Measurements from ENCODE around the gene PDSS2. TPM values are rescaled to one million over a fixed set of nuclear protein-coding genes. Genes with fewer than 3 reads are reported as not detected.

Gene PDSS2
- total RNA-seq, 1 experiment from 2014 or later: 12.1 TPM

DNA sequence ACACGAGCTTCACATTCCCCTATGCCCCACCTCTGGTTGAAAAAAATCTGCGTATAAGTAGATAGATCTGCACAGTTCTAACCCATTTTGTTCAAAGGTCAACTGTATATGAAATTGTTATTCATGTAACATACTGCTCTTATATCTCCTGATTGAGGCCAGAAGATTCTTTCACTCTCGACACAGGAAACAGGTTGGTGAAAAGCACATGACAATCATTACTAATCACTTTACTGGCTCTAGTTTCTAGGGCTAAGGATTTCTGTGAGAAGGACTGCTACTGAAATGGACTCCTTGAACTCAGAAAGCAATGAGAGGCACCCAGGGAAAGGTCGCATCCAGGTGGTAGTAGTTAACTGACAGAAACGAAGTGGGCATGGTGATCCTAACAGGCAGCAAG, 21.7 kb downstream of the PDSS2 start:
- Histone ChIP-seq H3K23me2 (ENCODE audit: insufficient read length, low read depth, low read length, poor library complexity, severe bottlenecking) (no peaks in the 10 kb centered on the region), H3K14ac (ENCODE audit: insufficient read depth, low read length) (no peak overlapping the region), H2AK5ac (ENCODE audit: insufficient read length, low read length) (no peak overlapping the region), H3T11ph (ENCODE audit: low read length) (no peak overlapping the region), H2BK12ac (ENCODE audit: insufficient read length, low read depth, low read length) (no peak overlapping the region), H4K5ac (ENCODE audit: insufficient read length, low read depth, low read length) (no peak overlapping the region), H2BK5ac (ENCODE audit: insufficient read length, low read length) (no peak overlapping the region), H3K27ac (ENCODE audit: insufficient read length, low read depth, low read length) (no peak overlapping the region), H3K56ac (ENCODE audit: insufficient read length, low read depth, low read length) (no peak overlapping the region), H4K8ac (replicated peaks; ENCODE audit: insufficient read length, low read depth, low read length) (no peak overlapping the region), H3K4me1 (ENCODE audit: insufficient read depth, low read length) (no peaks in the 10 kb centered on the region), H3K27me3 (ENCODE audit: insufficient read depth, low read length) (no peaks in the 10 kb centered on the region), H3K9me3 (ENCODE audit: control insufficient read depth, low read depth, low read length) (no peaks in the 10 kb centered on the region), H4K20me1 (ENCODE audit: control insufficient read depth, insufficient read depth, insufficient read length) (no peaks in the 10 kb centered on the region), H2BK20ac (ENCODE audit: low read depth, low read length, poor library complexity, severe bottlenecking) (no peak overlapping the region), H2BK15ac (ENCODE audit: low read depth, low read length) (no peak overlapping the region), H3K23ac (ENCODE audit: insufficient read length, low read depth, low read length) (no peak overlapping the region), H2AFZ (ENCODE audit: low read length) (no peak overlapping the region), H3K18ac (ENCODE audit: insufficient read length, low read depth, low read length) (no peak overlapping the region), H4K91ac (ENCODE audit: insufficient read length, low read depth, low read length) (no peak overlapping the region), H3K79me1 (ENCODE audit: insufficient read depth, low read depth, low read length, poor library complexity, severe bottlenecking) (no peaks in the 10 kb centered on the region), H3K4ac (ENCODE audit: low read depth, low read length) (no peak overlapping the region), H3K4me2 (ENCODE audit: insufficient read depth, insufficient read length, low read length) (no peak overlapping the region), H2BK120ac (ENCODE audit: low read depth, low read length, poor library complexity, severe bottlenecking) (no peak overlapping the region), H3K79me2 (ENCODE audit: insufficient read depth, low read length) (no peaks in the 10 kb centered on the region; the same call in 1 of the 2 replicates), H3K9ac (ENCODE audit: extremely low read depth, insufficient read length, low read length) (no peak overlapping the region)
- Mint-ChIP-seq H3K9me3 (no peaks in the 10 kb centered on the region), H3K4me1 (0 out of 4 replicates have a peak, but pooled peaks cover 0 to 3% of the 10 kb centered on the region in 2 experiments), H3K27me3 (ENCODE audit: low read depth) (no peaks in the 10 kb centered on the region), H3K27ac (no peak overlapping the region), H3K4me3 (no peak overlapping the region), H3K36me3 (ENCODE audit: insufficient read depth in 1 of 3, low read depth in 3 of 3) (peaks cover 0 to 10% (median 0%) of the 10 kb centered on the region in 3 experiments; a peak in 1 of 7 replicates)
- WGBS (ENCODE audit: extremely low coverage, insufficient read length, low lambda C conversion rate): no CpG with 5 or more reads among the region's 5 CpGs
- DNase-seq: no peak
- TF ChIP-seq, protein P1, sequence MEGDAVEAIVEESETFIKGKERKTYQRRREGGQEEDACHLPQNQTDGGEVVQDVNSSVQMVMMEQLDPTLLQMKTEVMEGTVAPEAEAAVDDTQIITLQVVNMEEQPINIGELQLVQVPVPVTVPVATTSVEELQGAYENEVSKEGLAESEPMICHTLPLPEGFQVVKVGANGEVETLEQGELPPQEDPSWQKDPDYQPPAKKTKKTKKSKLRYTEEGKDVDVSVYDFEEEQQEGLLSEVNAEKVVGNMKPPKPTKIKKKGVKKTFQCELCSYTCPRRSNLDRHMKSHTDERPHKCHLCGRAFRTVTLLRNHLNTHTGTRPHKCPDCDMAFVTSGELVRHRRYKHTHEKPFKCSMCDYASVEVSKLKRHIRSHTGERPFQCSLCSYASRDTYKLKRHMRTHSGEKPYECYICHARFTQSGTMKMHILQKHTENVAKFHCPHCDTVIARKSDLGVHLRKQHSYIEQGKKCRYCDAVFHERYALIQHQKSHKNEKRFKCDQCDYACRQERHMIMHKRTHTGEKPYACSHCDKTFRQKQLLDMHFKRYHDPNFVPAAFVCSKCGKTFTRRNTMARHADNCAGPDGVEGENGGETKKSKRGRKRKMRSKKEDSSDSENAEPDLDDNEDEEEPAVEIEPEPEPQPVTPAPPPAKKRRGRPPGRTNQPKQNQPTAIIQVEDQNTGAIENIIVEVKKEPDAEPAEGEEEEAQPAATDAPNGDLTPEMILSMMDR (conservative IDR thresholded peaks at IDR 0.05): no peak
